HG02840 (cell line): Measurements from ENCODE around the gene MRPL20.
"Not testable (repeated sequence)": the region's sequence is repeated elsewhere in the genome, so short reads cannot be mapped to it uniquely, and the experiment has no call there.

Source experiments
- ATAC-seq: cut with Tn5 transposase; IDR thresholded peaks from one replicate; pipeline ENCODE4 v1.9.1; 2021; ENCODE audit warnings: mild to moderate bottlenecking, moderate library complexity, moderate number of reproducible peaks; ENCODE audit not compliant: unreplicated experiment, low FRiP score

The MRPL20 gene

GRCh38 chr1:1427106-1427819, 20.2 kb upstream of the MRPL20 start:
- ATAC-seq = no peak

GRCh38 chr1:1426496-1427105, 19.5 kb upstream of the MRPL20 start:
- no peak for ATAC-seq

GRCh38 chr1:1425753-1426495, 18.8 kb upstream of the MRPL20 start:
- ATAC-seq = no peak

- no peak for ATAC-seq
These were observed 18.3 kb upstream of the MRPL20 start for GRCh38 chr1:1425426-1425752.

GRCh38 chr1:1424707-1425106, 17.6 kb upstream of the MRPL20 start:
- ATAC-seq = no peak

- no peak for ATAC-seq
These were observed 16.1 kb upstream of the MRPL20 start for GRCh38 chr1:1423245-1423597.

- no peak for ATAC-seq
These were observed 15.6 kb upstream of the MRPL20 start for GRCh38 chr1:1422465-1423244.

GRCh38 chr1:1421907-1422464, 14.9 kb upstream of the MRPL20 start:
- no peak for ATAC-seq

- no peak for ATAC-seq
These were observed 14.2 kb upstream of the MRPL20 start, which contains the start of gene ANKRD65 for GRCh38 chr1:1421147-1421906. TSS of gene ANKRD65 (minus strand) at chr1:1421276. CDS start at chr1:1421005, 271 bp downstream.

GRCh38 chr1:1420654-1421141, 13.6 kb upstream of the MRPL20 start:
- ATAC-seq = no peak

GRCh38 chr1:1419813-1420653, 12.9 kb upstream of the MRPL20 start:
- no peak for ATAC-seq

- no peak for ATAC-seq
These were observed 12.3 kb upstream of the MRPL20 start for GRCh38 chr1:1419363-1419812.

- no peak for ATAC-seq
These were observed 11.6 kb upstream of the MRPL20 start for GRCh38 chr1:1418464-1419362.

GRCh38 chr1:1417825-1418463, 10.9 kb upstream of the MRPL20 start:
- not testable (repeated sequence) for ATAC-seq

GRCh38 chr1:1417396-1417795, 10.3 kb upstream of the MRPL20 start:
- ATAC-seq = not testable (repeated sequence)

GRCh38 chr1:1415751-1416150, 8.7 kb upstream of the MRPL20 start:
- no peak for ATAC-seq

GRCh38 chr1:1412311-1412902, 5.3 kb upstream of the MRPL20 start:
- ATAC-seq = not testable (repeated sequence)
